Smooth muscle cell (in vitro differentiated cells): Measurements from ENCODE around the gene KBTBD3. TPM values are rescaled to one million over a fixed set of nuclear protein-coding genes. Genes with fewer than 3 reads are reported as not detected.

ENCODE experiments used
- DNase-seq: peaks from one replicate; lab custom pipeline; 2025; ENCODE audit not compliant: unreplicated experiment; lab: John Stamatoyannopoulos, UW
- H2AFZ ChIP-seq: fragments of 200-600 bp; sonication (generic); 2 replicates; pipeline ENCODE4 v1.6.0; 2016; ENCODE audit warnings: antibody characterized with exemption, low read depth, mild to moderate bottlenecking
- H3F3A ChIP-seq: fragments of 200-600 bp; sonication (generic); 2 replicates; pipeline ENCODE4 v1.6.0; 2017; ENCODE audit warnings: antibody characterized with exemption, low read depth
- H3K27ac ChIP-seq: fragments of 200-600 bp; sonication (generic); 2 replicates; pipeline ENCODE4 v1.5.1; 2016; ENCODE audit warnings: low read depth, mild to moderate bottlenecking
- H3K27me3 ChIP-seq: fragments of 200-600 bp; sonication (generic); 2 replicates; pipeline ENCODE4 v1.6.1; 2016; ENCODE audit warnings: low read depth, mild to moderate bottlenecking
- H3K36me3 ChIP-seq: fragments of 200-600 bp; sonication (generic); 2 replicates; pipeline ENCODE4 v1.5.1; 2016; ENCODE audit warnings: low read depth
- H3K4me1 ChIP-seq: fragments of 200-600 bp; sonication (generic); 2 replicates; pipeline ENCODE4 v1.5.1; 2016; ENCODE audit warnings: low read depth
- H3K4me2 ChIP-seq: fragments of 200-600 bp; sonication (generic); 2 replicates; pipeline ENCODE4 v1.6.0; 2016; ENCODE audit warnings: mild to moderate bottlenecking
- H3K4me3 ChIP-seq: fragments of 200-600 bp; sonication (generic); 2 replicates; pipeline ENCODE4 v1.5.1; 2016; ENCODE audit warnings: mild to moderate bottlenecking
- H3K79me2 ChIP-seq: fragments of 200-600 bp; sonication (generic); 2 replicates; pipeline ENCODE4 v1.6.0; 2016; ENCODE audit warnings: low read depth, mild to moderate bottlenecking
- H3K9ac ChIP-seq: fragments of 200-600 bp; sonication (generic); 2 replicates; pipeline ENCODE4 v1.6.0; 2016; ENCODE audit warnings: low read depth
- H3K9me3 ChIP-seq: fragments of 200-600 bp; sonication (generic); replicated peaks from 2 replicates; pipeline ENCODE4 v1.5.1; 2016; ENCODE audit warnings: low read depth
- H4K20me1 ChIP-seq: fragments of 200-600 bp; sonication (generic); 2 replicates; pipeline ENCODE4 v1.6.0; 2016; ENCODE audit warnings: low read depth
- WGBS: methylation state at CpG from one replicate; pipeline ENCODE4 v1.1.7; 2016; ENCODE audit warnings: low lambda C conversion rate; 5-methylcytosine and 5-hydroxymethylcytosine counted together
- polyA plus RNA-seq: library from polyadenylated mRNA; unstranded; fragments of >200 nt; fragmentation: Nextera tagmentation; extraction: Ambion mirVana; gene quantifications from 2 replicates; pipeline ENCODE4 v1.2.1, GENCODE V29; 2016
- total RNA-seq: library from RNA; depleted of rRNA; stranded (reverse); fragments of >200 nt; gene quantifications from 2 replicates; pipeline ENCODE4 v1.2.3, GENCODE V29; 2014
- TF ChIP-seq, protein P1 (sequence below): fragments of 200-600 bp; sonication (generic); IDR thresholded peaks from 2 replicates; pipeline ENCODE4 v1.5.1; 2017; ENCODE audit warnings: borderline replicate concordance, mild to moderate bottlenecking, antibody characterized with exemption; ENCODE audit not compliant: insufficient read depth, poor library complexity, severe bottlenecking

KBTBD3 gene
- total and polyA plus RNA-seq, 2 experiments from 2014 or later: 2.2 to 6.3 TPM

DNA sequence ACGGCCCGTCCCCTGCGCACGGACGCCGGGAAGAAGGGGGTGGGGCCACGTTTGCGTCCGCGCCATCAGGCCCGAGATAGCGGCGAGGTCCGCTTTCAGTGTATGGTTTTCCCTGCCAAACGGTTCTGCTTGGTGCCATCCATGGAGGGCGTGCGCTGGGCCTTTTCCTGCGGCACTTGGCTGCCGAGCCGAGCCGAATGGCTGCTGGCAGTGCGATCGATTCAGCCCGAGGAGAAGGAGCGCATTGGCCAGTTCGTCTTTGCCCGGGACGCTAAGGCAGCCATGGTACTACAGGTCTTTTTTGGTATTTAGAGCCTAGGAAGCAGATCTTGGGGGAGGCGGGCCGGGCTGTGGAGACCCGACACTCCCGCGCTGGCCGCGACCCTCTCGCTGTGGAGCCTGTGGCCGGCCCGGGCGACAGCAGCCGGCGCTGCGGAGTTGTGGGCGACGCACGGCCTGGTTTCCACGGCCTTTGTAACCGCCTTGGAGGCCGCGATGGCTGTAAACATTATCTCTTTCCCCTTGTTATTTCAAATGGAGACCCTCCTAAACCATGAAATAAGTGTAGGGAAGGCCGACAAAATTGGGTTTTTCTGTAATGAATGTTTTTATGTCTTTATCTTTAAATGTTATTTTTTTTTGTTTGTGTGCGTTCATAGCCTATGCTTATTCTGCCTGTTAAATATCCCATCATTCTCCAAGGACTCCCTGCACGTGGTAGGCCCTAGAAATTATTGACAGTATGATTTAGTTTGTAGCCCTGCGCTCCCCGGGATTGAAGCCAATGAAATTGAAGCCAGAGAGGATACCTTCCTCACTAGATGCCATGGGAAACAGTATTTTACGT, 685 bp upstream of the KBTBD3 start, which contains the start of gene AASDHPPT:
Gene AASDHPPT (plus strand): TSS at position 54 of the 847 bp plus-strand sequence. CDS start 49 bp downstream, at position 103.
- H3K4me3 ChIP-seq: peak within 1 kb of the TSS; percentile 74
- peak within 1 kb of the TSS; percentile 98 for H2AFZ ChIP-seq
- no peaks in the 10 kb centered on the region for H3F3A ChIP-seq
- H3K4me1 ChIP-seq: peaks cover 18% of the 10 kb centered on the region
- TF ChIP-seq, protein P1, sequence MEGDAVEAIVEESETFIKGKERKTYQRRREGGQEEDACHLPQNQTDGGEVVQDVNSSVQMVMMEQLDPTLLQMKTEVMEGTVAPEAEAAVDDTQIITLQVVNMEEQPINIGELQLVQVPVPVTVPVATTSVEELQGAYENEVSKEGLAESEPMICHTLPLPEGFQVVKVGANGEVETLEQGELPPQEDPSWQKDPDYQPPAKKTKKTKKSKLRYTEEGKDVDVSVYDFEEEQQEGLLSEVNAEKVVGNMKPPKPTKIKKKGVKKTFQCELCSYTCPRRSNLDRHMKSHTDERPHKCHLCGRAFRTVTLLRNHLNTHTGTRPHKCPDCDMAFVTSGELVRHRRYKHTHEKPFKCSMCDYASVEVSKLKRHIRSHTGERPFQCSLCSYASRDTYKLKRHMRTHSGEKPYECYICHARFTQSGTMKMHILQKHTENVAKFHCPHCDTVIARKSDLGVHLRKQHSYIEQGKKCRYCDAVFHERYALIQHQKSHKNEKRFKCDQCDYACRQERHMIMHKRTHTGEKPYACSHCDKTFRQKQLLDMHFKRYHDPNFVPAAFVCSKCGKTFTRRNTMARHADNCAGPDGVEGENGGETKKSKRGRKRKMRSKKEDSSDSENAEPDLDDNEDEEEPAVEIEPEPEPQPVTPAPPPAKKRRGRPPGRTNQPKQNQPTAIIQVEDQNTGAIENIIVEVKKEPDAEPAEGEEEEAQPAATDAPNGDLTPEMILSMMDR: no peak
- H3K9ac ChIP-seq: peak within 1 kb of the TSS; percentile 94
- H3K27ac ChIP-seq: peak within 1 kb of the TSS; percentile 90
- H3K9me3 ChIP-seq: no peaks in the 10 kb centered on the region
- H4K20me1 ChIP-seq: peaks cover 11% of the 10 kb centered on the region
- H3K27me3 ChIP-seq: no peaks in the 10 kb centered on the region
- H3K36me3 ChIP-seq: no peaks in the 10 kb centered on the region
- peaks cover 49% of the 10 kb centered on the region for H3K79me2 ChIP-seq
- H3K4me2 ChIP-seq: peak within 1 kb of the TSS; percentile 91
- 1% methylated on average over 53 of the region's 55 CpGs for WGBS
- DNase-seq: no peak

DNA sequence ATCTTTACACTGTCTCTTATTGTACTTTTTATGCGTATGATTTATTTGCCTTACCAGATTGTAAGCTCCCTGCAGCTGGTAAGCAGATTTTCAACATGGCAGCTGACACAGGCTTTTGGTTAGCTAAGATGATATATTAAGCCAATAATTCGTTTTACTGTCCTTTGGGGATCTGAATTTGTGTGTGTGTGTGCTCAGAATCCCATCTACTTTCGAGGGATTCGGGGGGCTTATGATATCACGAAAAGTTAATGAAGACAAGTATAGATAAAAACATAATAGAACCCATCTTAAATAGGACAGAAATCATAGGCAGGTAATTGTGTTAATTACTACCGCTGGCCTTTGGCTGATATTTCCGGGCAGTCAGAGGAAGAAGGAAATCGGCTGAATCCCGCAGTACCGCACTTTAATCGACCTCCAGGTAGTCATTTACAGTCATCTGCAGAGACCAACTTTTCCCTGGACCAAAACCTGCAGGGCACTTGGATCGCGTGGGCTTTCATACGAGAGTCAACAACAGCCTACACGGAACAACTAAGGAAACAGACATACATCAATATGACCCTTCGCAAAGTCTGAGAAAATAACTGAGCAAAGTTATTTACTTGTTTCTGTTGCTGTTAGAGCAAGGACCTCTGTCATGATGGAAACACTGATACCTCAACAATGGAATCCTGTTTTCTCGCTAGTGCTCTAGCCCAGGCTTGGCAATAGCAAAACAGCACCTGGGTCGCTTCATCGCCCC, 802 bp downstream of the KBTBD3 start:
- Histone ChIP-seq H3K27me3 (no peaks in the 10 kb centered on the region), H3K9ac (peak overlapping the region; percentile 37), H3K4me1 (peaks cover 18% of the 10 kb centered on the region), H4K20me1 (peaks cover 5% of the 10 kb centered on the region), H3F3A (no peaks in the 10 kb centered on the region), H3K79me2 (peaks cover 37% of the 10 kb centered on the region), H3K27ac (peak overlapping the region; percentile 28), H3K4me3 (peak overlapping the region; percentile 74), H3K4me2 (peak overlapping the region; percentile 86), H2AFZ (peak overlapping the region; percentile 98), H3K36me3 (no peaks in the 10 kb centered on the region), H3K9me3 (no peaks in the 10 kb centered on the region)
- TF ChIP-seq, protein P1: no peak
- WGBS: 14% methylated on average over 19 of the region's 19 CpGs
- no peak for DNase-seq

- Histone ChIP-seq H3K27me3 (no peaks in the 10 kb centered on the region), H3F3A (no peaks in the 10 kb centered on the region), H3K27ac (no peak overlapping the region), H3K4me2 (no peak overlapping the region), H3K9me3 (no peaks in the 10 kb centered on the region), H3K9ac (no peak overlapping the region), H3K36me3 (no peaks in the 10 kb centered on the region), H4K20me1 (no peaks in the 10 kb centered on the region), H2AFZ (no peak overlapping the region), H3K4me1 (no peaks in the 10 kb centered on the region), H3K4me3 (no peak overlapping the region), H3K79me2 (peaks cover 2% of the 10 kb centered on the region)
- 97% methylated on average over 1 of the region's 1 CpG for WGBS
- TF ChIP-seq, protein P1: no peak
- DNase-seq: no peak
Observed at GRCh38 chr11:106072804-106073203, 4.3 kb downstream of the KBTBD3 start.
